A673 (cell line): ENCODE results near the gene MRPL38.
A peak's percentile ranks its signal among the peaks of the same experiment; 100 is the strongest.

Experiments used
- EZH2 ChIP-seq: fragments of 200-600 bp; sonication (generic); IDR thresholded peaks from 2 replicates; pipeline ENCODE4 v1.6.1; 2017; ENCODE audit warnings: borderline replicate concordance, low read depth, mild to moderate bottlenecking, mixed read lengths, antibody characterized with exemption, low read length; ENCODE audit not compliant: poor library complexity, severe bottlenecking
- TF ChIP-seq, protein P1 (sequence below): fragments of 300-800, 200-600 bp; sonication (generic); conservative IDR thresholded peaks from 2 replicates; pipeline ENCODE4 v1.5.1; 2017; ENCODE audit warnings: low read depth, mild to moderate bottlenecking, antibody characterized with exemption, low read length, moderate library complexity, mixed read lengths

DNA sequence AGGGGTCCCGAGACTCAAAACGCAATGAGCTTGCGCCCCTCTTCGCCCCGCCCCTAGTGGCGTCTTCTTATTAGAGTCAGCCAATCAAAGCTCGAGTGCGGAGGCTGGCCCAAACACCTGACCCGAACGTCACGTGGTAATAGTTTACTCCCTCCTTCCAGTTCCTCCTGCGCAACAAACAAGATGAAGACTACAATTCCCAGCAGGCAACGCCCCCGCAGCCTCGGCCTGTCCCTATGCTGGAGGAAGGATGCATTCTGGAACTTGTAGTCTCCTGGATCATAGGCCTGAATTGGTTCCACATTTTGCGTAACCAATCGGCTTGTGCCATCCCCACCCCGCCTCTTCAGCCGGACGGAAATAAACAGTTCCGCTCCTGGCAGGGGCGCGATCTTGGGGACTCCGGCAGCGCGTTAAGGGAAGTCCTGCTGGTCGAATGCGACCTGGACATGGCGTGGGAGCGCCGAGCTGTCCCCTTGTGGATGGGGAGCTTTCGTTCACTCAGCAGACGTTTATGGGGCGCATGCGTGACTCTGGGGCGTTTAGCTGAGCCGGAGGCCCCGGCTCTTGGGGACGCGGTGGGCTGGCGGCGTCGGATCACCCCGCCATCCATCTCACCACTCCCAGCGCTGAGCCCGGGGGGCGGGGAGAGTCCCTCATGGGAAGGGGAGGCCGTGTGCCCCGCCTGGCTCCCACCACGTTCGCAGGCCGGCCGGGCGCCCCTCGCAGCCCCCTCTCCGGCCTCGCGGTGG lies 49.2 kb downstream of the MRPL38 start, which contains the start of gene WBP2:
- TF ChIP-seq, protein P1, sequence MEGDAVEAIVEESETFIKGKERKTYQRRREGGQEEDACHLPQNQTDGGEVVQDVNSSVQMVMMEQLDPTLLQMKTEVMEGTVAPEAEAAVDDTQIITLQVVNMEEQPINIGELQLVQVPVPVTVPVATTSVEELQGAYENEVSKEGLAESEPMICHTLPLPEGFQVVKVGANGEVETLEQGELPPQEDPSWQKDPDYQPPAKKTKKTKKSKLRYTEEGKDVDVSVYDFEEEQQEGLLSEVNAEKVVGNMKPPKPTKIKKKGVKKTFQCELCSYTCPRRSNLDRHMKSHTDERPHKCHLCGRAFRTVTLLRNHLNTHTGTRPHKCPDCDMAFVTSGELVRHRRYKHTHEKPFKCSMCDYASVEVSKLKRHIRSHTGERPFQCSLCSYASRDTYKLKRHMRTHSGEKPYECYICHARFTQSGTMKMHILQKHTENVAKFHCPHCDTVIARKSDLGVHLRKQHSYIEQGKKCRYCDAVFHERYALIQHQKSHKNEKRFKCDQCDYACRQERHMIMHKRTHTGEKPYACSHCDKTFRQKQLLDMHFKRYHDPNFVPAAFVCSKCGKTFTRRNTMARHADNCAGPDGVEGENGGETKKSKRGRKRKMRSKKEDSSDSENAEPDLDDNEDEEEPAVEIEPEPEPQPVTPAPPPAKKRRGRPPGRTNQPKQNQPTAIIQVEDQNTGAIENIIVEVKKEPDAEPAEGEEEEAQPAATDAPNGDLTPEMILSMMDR: peak; percentile 54; the same call in 1 of the 2 replicates
- TF ChIP-seq EZH2: no peak
